Measurements from ENCODE around the gene ORAI3. TPM values are rescaled to one million over a fixed set of nuclear protein-coding genes. Genes with fewer than 3 reads are reported as not detected.

The ORAI3 gene
- total RNA-seq, 1 donor from 2014 or later: 9.5 TPM

GRCh38 chr16:30996985-30997724 is 48.3 kb downstream of the ORAI3 start:
- intact Hi-C loops (cut with DNase I): no loop called here
- ATAC-seq (ENCODE audit: poor library complexity) (peak; percentile 98), DNase-seq (peak; percentile 89)

DNA sequence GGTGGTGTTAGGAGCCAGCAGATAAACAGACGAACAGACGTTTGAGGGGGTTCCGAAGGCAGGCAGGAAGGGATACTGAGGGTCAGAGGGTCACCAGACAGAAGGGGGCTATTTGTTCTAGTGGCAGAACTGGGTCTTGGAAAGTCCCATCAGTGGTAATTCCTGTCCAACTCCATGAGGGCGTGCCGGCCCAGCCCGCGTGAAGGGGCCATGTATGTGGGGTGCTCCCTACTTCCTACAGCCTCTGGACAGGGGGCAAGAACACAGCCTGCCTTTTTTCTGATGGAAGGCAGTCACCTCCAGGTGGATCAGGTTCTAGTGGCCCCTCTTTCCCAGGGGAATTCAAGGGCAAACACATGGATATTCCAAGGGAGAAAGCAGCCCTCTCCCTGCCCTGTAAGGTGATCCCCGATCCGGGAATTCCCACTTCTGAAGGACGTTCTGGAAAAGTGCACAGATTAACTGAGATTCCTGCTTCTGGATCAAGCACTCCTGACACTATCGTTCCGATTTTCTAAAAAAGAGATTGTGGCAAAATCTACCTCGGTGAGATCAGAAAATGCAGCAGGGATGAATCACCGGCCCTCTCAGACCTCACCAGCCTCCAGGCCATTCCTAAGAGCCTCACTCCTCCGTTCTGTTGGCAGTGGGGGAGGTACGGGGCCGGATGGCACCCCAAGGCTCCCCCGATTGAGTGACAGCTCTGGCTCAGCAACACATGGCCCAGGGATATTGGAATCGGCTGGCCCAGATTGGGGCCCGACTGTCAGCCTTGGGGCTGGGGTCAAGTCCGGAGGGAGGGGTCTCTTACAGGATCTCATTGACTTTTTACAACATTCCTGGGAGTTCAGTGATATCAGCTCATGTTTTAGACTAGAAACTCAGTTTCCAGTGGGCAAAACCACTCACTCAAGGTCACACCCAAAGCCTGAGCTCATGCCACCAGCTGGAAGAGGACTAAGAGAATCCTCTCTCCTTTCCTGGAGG is 49.1 kb downstream of the ORAI3 start:
- ATAC-seq (ENCODE audit: poor library complexity) (peak; percentile 1), DNase-seq (no peak)
- intact Hi-C loops (cut with DNase I): no loop called here

DNA sequence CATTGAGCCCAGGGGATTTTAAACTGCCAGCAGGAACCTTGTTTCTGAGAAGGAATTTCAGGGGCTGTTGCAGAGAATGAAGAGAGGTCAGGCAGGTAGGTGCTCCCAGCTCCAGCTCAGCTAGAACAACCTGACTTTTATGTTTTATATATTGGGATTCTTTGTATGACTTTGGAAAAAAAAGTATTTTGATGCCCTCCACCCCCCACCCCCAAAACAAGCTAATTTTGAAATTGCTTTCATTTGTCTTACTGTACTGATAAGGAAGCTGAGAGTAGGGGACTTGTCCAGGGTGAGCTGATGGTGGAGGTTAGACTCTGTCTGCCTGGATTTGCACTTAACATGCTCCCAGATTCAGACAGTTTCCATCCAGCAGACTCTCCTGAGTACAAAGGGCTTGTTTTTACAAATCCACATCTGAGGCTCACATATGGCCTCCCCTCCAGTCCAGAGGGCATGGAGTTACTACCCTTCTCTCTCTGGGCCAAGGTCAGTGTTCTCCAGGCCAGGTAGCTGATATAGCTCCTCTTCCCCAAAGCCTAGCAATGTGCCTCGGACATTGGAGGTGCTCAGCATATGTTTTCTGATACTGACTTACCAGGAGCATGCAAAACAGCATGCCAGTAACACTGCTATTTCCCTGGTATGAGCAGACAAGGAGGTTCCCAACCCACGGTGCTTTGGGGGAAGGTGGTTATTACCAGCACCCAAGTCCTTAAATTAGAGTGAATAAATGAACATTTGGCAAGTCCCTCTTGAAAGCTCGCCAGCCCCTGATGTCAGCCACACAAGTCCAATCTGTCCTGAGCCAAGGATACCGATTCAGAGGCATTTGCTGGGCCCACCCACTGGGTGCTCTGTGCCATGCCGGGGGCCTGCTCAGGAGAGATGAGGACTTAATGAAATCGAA is 50.2 kb downstream of the ORAI3 start:
- ATAC-seq (ENCODE audit: poor library complexity) (no peak), DNase-seq (no peak)
- intact Hi-C loops (cut with DNase I): no loop called here

- DNase-seq (no peak), ATAC-seq (ENCODE audit: poor library complexity) (no peak)
- intact Hi-C loops (cut with DNase I): no loop called here
Measured at GRCh38 chr16:31000671-31001382, 52.0 kb downstream of the ORAI3 start.

DNA sequence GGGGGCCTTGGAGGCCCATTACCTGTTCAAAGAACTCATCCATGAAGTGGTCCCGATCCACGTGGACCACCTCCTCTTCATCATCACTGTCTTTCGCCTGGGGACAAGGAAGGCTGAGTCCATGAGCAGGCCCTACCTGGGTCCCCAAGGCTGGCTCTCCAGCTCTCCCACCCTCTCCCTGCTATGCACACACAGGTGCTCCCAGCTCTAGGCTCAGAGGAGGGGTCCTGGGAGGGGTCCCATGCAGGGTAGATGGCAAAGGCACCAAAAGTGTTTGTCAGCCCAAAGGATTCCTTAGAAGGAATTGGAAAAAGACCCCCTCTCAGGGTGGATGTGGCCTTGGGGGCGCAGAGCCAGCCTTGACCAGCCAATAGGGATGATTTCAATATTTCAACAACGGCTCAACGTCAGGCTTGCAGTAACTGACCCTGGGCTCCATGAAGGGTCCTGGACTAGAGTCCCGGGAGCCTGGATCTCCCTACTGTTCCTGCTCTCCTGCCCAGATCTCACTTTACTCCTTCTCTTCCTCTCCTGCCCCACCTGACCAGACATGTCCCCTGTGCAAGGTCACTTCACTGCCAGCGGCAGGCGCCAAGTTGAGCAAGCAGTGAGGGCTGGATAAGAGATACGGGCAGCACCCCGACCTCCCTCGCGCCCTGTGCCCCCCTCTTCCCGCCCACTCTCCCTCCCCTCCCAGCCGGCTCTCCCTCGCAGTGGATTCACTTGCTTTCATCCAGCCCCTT is 52.8 kb downstream of the ORAI3 start:
- ATAC-seq (ENCODE audit: poor library complexity) (peak; percentile 18), DNase-seq (peak; percentile 46)
- intact Hi-C loops (cut with DNase I): no loop called here

DNA sequence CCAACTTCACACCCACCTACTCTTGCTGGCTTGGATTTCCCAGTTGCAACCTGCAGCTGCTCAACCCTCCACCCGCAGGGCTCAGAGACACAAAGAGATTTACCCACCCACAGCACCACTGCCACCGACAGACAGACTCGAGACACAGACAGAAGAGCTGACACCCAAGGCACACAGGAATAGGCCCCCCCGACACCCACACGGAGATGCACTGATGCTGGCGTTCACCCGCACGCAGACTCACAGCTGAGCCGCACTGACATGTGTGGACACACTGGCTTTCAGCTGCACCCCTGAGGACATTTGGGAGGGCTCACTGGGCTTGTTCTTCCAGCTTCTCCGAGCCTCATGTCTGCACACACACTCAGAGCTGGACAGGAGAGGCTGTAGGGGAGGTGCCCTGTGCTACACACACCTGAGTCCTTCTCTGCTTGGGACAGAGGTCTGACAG is 53.4 kb downstream of the ORAI3 start:
- DNase-seq (no peak), ATAC-seq (ENCODE audit: poor library complexity) (no peak)
- intact Hi-C loops (cut with DNase I): no loop called here

- intact Hi-C loops (cut with DNase I): no loop called here
- DNase-seq (no peak), ATAC-seq (ENCODE audit: poor library complexity) (no peak)
Measured at GRCh38 chr16:31002862-31003341, 54.0 kb downstream of the ORAI3 start.

DNA sequence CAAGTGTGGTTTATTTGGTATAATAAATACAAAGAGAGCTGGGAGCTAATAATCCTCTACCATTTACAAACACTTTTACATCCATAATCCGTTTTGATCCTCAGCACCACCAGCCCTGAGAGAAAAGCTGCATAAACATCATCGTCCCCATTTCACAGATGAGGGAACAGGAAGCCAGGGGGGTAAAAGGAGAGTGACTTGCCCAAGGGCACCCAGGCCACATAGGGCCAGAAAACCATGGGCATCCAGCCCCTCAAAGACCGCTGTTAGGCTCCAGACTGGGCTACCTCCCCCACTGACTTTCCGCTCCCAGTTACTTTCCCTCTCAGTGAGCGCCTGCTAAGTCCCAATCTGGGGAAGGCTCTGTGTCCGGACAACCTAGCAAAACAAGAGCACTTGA is 54.9 kb downstream of the ORAI3 start:
- DNase-seq: no peak
- ATAC-seq (ENCODE audit: poor library complexity): no peak
- intact Hi-C loops (cut with DNase I): no loop called here

Other genes starting within 250 kb of the ORAI3 start
- 36.7 TPM for gene SRCAP, start 249.9 kb upstream of the ORAI3 start, total RNA-seq
- 13.4 TPM for gene PHKG2, start 200.6 kb upstream of the ORAI3 start, total RNA-seq
- gene CFAP119, start 187.0 kb upstream of the ORAI3 start, total RNA-seq: 0.46 TPM
- gene RNF40, start 186.7 kb upstream of the ORAI3 start, total RNA-seq: 29.4 TPM
- gene ZNF629, start 161.9 kb upstream of the ORAI3 start, total RNA-seq: 16.5 TPM
- gene BCL7C, start 55.0 kb upstream of the ORAI3 start, total RNA-seq: 28.8 TPM
- gene CTF1, start 52.5 kb upstream of the ORAI3 start, total RNA-seq: 6.5 TPM
- gene FBXL19, start 25.5 kb upstream of the ORAI3 start, total RNA-seq: 4.7 TPM
- 6.9 TPM for gene SETD1A, start 8.7 kb downstream of the ORAI3 start, total RNA-seq
- gene HSD3B7, start 36.1 kb downstream of the ORAI3 start, total RNA-seq: 6.7 TPM
- gene STX1B, start 61.6 kb downstream of the ORAI3 start, total RNA-seq: 0.48 TPM
- gene STX4, start 84.5 kb downstream of the ORAI3 start, total RNA-seq: 39.5 TPM
- 4.4 TPM for gene ZNF668, start 125.2 kb downstream of the ORAI3 start, total RNA-seq
- 8.3 TPM for gene ZNF646, start 125.4 kb downstream of the ORAI3 start, total RNA-seq
- 0.81 TPM for gene PRSS53, start 139.9 kb downstream of the ORAI3 start, total RNA-seq
- 40.0 TPM for gene VKORC1, start 145.7 kb downstream of the ORAI3 start, total RNA-seq
- gene BCKDK, start 159.3 kb downstream of the ORAI3 start, total RNA-seq: 84.3 TPM
- gene KAT8, start 168.6 kb downstream of the ORAI3 start, total RNA-seq: 60.3 TPM
- gene PRSS8, start 186.7 kb downstream of the ORAI3 start, total RNA-seq: not detected
- 2.2 TPM for gene PRSS36, start 201.0 kb downstream of the ORAI3 start, total RNA-seq
- gene FUS, start 231.1 kb downstream of the ORAI3 start, total RNA-seq: 79.3 TPM

All from Right ventricle myocardium superior (tissue), 1 donor.